Stimulated activated CD4-positive, alpha-beta T cell treated with anti-CD3 and anti-CD28 coated beads, Interleukin-12 subunit alpha, Interleukin-12 subunit beta, amount 100 ng/mL, for 48 hours (primary cell): ENCODE results near the gene SLC23A1.
"Not testable (repeated sequence)": the region's sequence is repeated elsewhere in the genome, so short reads cannot be mapped to it uniquely, and the experiment has no call there.

Source experiments
- DNase-seq, 3 donors: peaks; one replicate each; pipeline ENCODE4 v3.0.0-alpha.2; 2020; ENCODE audit warnings: low read depth in 2 of 3, low spot score in 1 of 3

The SLC23A1 gene

GRCh38 chr5:139371482-139372435, 11.3 kb downstream of the SLC23A1 start:
- DNase-seq = no peak

GRCh38 chr5:139369181-139369580, 13.9 kb downstream of the SLC23A1 start:
- DNase-seq = no peak

GRCh38 chr5:139368613-139369012, 14.5 kb downstream of the SLC23A1 start:
- no peak for DNase-seq

GRCh38 chr5:139364466-139364865, 18.6 kb downstream of the SLC23A1 start:
- no peak for DNase-seq

- no peak for DNase-seq
Observed at GRCh38 chr5:139363937-139364336, 19.2 kb downstream of the SLC23A1 start.

- DNase-seq = no peak
Observed at GRCh38 chr5:139361835-139362429, 21.2 kb downstream of the SLC23A1 start.

- DNase-seq = no peak
Observed at GRCh38 chr5:139360384-139360783, 22.7 kb downstream of the SLC23A1 start.

GRCh38 chr5:139358064-139358463, 25.0 kb downstream of the SLC23A1 start:
- DNase-seq = no peak

- not testable (repeated sequence) for DNase-seq
Observed at GRCh38 chr5:139355900-139356299, 27.2 kb downstream of the SLC23A1 start.

- DNase-seq = no peak
Observed at GRCh38 chr5:139354186-139354585, 28.9 kb downstream of the SLC23A1 start.

GRCh38 chr5:139347863-139348262, 35.2 kb downstream of the SLC23A1 start:
- not testable (repeated sequence) for DNase-seq

GRCh38 chr5:139345442-139345841, 37.7 kb downstream of the SLC23A1 start:
- DNase-seq = not testable (repeated sequence)

GRCh38 chr5:139344177-139344576, 38.9 kb downstream of the SLC23A1 start:
- DNase-seq = no peak

GRCh38 chr5:139343476-139343875, 39.6 kb downstream of the SLC23A1 start:
- no peak for DNase-seq

- DNase-seq = no peak
Observed at GRCh38 chr5:139342423-139342723, 40.7 kb downstream of the SLC23A1 start.

GRCh38 chr5:139341689-139342422, 41.2 kb downstream of the SLC23A1 start, which contains the start of gene PAIP2:
Gene PAIP2, plus strand, starts transcription at chr5:139341854. Its CDS starts 21,931 bp downstream, at chr5:139363785.
- DNase-seq = peak; percentile 95 to 97 (median 96)

GRCh38 chr5:139341187-139341688, 41.9 kb downstream of the SLC23A1 start:
- peak in 1 of 3 donors; percentile 12 for DNase-seq

- no peak for DNase-seq
Observed at GRCh38 chr5:139340051-139340450, 43.0 kb downstream of the SLC23A1 start.

- DNase-seq = no peak
Observed at GRCh38 chr5:139335811-139336210, 47.3 kb downstream of the SLC23A1 start.
